Measurements from ENCODE around the gene RASSF6.
"Not testable (repeated sequence)": the region's sequence is repeated elsewhere in the genome, so short reads cannot be mapped to it uniquely, and the experiment has no call there.

RASSF6 gene

GRCh38 chr4:73609706-73610105 lies 10.5 kb downstream of the RASSF6 start:
- no peak for DNase-seq

GRCh38 chr4:73608689-73609594 lies 11.3 kb downstream of the RASSF6 start:
- DNase-seq = no peak

- DNase-seq = no peak
Measured at GRCh38 chr4:73607375-73608033, 12.7 kb downstream of the RASSF6 start.

GRCh38 chr4:73606465-73606974 lies 13.7 kb downstream of the RASSF6 start:
- DNase-seq = no peak

- DNase-seq = peak; percentile 39
Measured at GRCh38 chr4:73603854-73604584, 16.2 kb downstream of the RASSF6 start.

- peak; percentile 67 for DNase-seq
Measured at GRCh38 chr4:73603271-73603710, 16.9 kb downstream of the RASSF6 start.

GRCh38 chr4:73600954-73601353 lies 19.3 kb downstream of the RASSF6 start:
- DNase-seq = peak; percentile 29

GRCh38 chr4:73599182-73599581 lies 21.1 kb downstream of the RASSF6 start:
- no peak for DNase-seq

- DNase-seq = no peak
Measured at GRCh38 chr4:73597594-73597993, 22.6 kb downstream of the RASSF6 start.

GRCh38 chr4:73597183-73597582 lies 23.1 kb downstream of the RASSF6 start:
- not testable (repeated sequence) for DNase-seq

- peak; percentile 20 for DNase-seq
Measured at GRCh38 chr4:73596001-73596400, 24.2 kb downstream of the RASSF6 start.

GRCh38 chr4:73593631-73594241 lies 26.5 kb downstream of the RASSF6 start:
- peak; percentile 50 for DNase-seq

- peak; percentile 18 for DNase-seq
Measured at GRCh38 chr4:73589887-73590801, 30.1 kb downstream of the RASSF6 start.

GRCh38 chr4:73589261-73589847 lies 30.9 kb downstream of the RASSF6 start:
- peak; percentile 39 for DNase-seq

- DNase-seq = no peak
Measured at GRCh38 chr4:73588613-73589012, 31.6 kb downstream of the RASSF6 start.

- no peak for DNase-seq
Measured at GRCh38 chr4:73586666-73587065, 33.6 kb downstream of the RASSF6 start.

GRCh38 chr4:73586040-73586439 lies 34.2 kb downstream of the RASSF6 start:
- DNase-seq = no peak

- DNase-seq = no peak
Measured at GRCh38 chr4:73585345-73585744, 34.9 kb downstream of the RASSF6 start.

GRCh38 chr4:73583666-73584065 lies 36.6 kb downstream of the RASSF6 start:
- DNase-seq = no peak

- DNase-seq = no peak
Measured at GRCh38 chr4:73577371-73577770, 42.9 kb downstream of the RASSF6 start.

GRCh38 chr4:73576381-73576780 lies 43.9 kb downstream of the RASSF6 start:
- peak; percentile 37 for DNase-seq

All from suppressor macrophage treated with lipopolysaccharide for 4 hours (primary cell).